Ovary (tissue), 3 donors: Measurements from ENCODE around the gene ACO2.

Source experiments
- CTCF ChIP-seq, 3 donors: fragments of 450-650 bp in 2 of 3; fragments of 200-600 bp in 1 of 3; IDR thresholded peaks; one replicate each; pipeline versions ENCODE4 v1.5.1 to v1.8.0; 2016 to 2022; ENCODE audit warnings: antibody characterized with exemption in 3 of 3, mild to moderate bottlenecking in 1 of 3
- EP300 ChIP-seq: sonication (generic); formaldehyde crosslinking; IDR thresholded peaks from one replicate; pipeline ENCODE4 v1.6.1; 2017; ENCODE audit warnings: antibody characterized with exemption
- POLR2A ChIP-seq: fragments of 450-650 bp; IDR thresholded peaks from one replicate; pipeline ENCODE4 v1.6.1; 2017; ENCODE audit warnings: antibody characterized with exemption, mild to moderate bottlenecking, moderate library complexity
- donor health status: DM: no; HTN: no; CAD: no.

- TF ChIP-seq CTCF (IDR thresholded peaks at IDR 0.05) = no peak
- TF ChIP-seq EP300 = no peak
- TF ChIP-seq POLR2A = no peak
These were observed 2.0 kb downstream of the ACO2 start for GRCh38 chr22:41470886-41471285.
